Karpas-422 (cell line): ENCODE measurements around the gene MAGI3. TPM values are rescaled to one million over a fixed set of nuclear protein-coding genes. Genes with fewer than 3 reads are reported as not detected.

Source experiments
- DNase-seq: peaks from one replicate; pipeline ENCODE4 v3.0.0-alpha.2; 2015
- H2AFZ ChIP-seq: fragments of 200-600 bp; sonication (generic); 2 replicates; pipeline ENCODE4 v1.6.1; 2014; ENCODE audit warnings: antibody characterized with exemption, low read length, mixed read lengths
- H3K27ac ChIP-seq: fragments of 200-600 bp; sonication (generic); 2 replicates; pipeline ENCODE4 v1.5.1; 2014; ENCODE audit warnings: mild to moderate bottlenecking, low read length, moderate library complexity
- H3K27me3 ChIP-seq: fragments of 200-600 bp; sonication (generic); 2 replicates; pipeline ENCODE4 v1.6.1; 2014; ENCODE audit warnings: low read length, mixed read lengths
- H3K36me3 ChIP-seq: fragments of 200-600 bp; sonication (generic); 2 replicates; pipeline ENCODE4 v1.6.1; 2014; ENCODE audit warnings: low read length, mixed read lengths; ENCODE audit not compliant: insufficient read depth
- H3K4me1 ChIP-seq: fragments of 200-600 bp; sonication (generic); 2 replicates; pipeline ENCODE4 v1.6.1; 2014; ENCODE audit warnings: mild to moderate bottlenecking, low read length, mixed read lengths
- H3K4me2 ChIP-seq: fragments of 200-600 bp; sonication (generic); 2 replicates; pipeline ENCODE4 v1.6.1; 2014; ENCODE audit warnings: low read length, low read depth, mild to moderate bottlenecking; ENCODE audit not compliant: poor library complexity, severe bottlenecking
- H3K4me3 ChIP-seq: fragments of 200-600 bp; sonication (generic); 2 replicates; pipeline ENCODE4 v1.5.1; 2014; ENCODE audit warnings: mild to moderate bottlenecking, antibody characterized with exemption, low read length, mixed read lengths
- H3K79me2 ChIP-seq: fragments of 200-600 bp; sonication (generic); 2 replicates; pipeline ENCODE4 v1.6.1; 2014; ENCODE audit warnings: mild to moderate bottlenecking, low read length, mixed read lengths
- H3K9ac ChIP-seq: fragments of 200-600 bp; sonication (generic); 2 replicates; pipeline ENCODE4 v1.6.0; 2014; ENCODE audit warnings: low read length
- H3K9me2 ChIP-seq: fragments of 200-600 bp; sonication (generic), shearing (Covaris generic); replicated peaks from 2 replicates; pipeline ENCODE4 v1.6.0; 2014; ENCODE audit warnings: mild to moderate bottlenecking, low read length, moderate library complexity; ENCODE audit not compliant: insufficient read depth
- H3K9me3 ChIP-seq: fragments of 300-700, 200-600 bp; sonication (generic); 2 replicates; pipeline ENCODE4 v1.6.1; 2014; ENCODE audit warnings: low read length, mixed read lengths
- H4K20me1 ChIP-seq: fragments of 200-600 bp; sonication (generic); 2 replicates; pipeline ENCODE4 v1.6.1; 2014; ENCODE audit warnings: mild to moderate bottlenecking, antibody characterized with exemption, low read length, low read depth; ENCODE audit not compliant: insufficient read depth
- total RNA-seq: library from RNA; depleted of rRNA; stranded (reverse); fragments of >200 nt; shearing (Covaris generic); gene quantifications from 2 replicates; pipeline ENCODE4 v1.2.3, GENCODE V29; 2014; ENCODE audit warnings: low replicate concordance

The MAGI3 gene
- total RNA-seq, 1 experiment from 2014 or later = not detected

DNA sequence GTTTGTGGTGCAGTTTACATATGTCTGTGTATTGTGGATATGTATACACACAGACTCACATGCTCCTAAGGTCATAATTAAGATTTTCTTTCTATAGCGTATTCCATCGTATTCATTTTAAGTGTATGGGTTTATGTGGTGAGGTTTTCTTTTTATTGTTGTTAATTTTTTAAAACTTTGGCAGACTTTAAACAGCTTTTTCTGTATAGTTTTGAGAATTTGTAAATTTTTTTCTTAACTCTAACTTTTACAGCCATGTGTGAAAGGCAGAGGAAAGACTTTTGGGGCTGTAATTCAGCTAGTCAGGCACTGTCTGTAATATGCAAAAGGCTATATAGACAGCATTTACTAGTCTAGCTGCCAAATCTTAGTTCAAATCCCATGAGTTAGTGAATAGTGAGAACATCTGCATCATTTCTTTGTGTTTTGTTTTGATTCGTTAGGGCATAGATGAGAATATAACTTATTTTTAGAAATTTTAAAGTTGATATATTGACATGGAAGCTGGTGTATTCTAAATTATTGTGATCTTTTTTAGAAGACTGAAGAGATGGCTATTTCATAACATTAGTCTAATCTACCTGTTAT, 2.3 kb downstream of the MAGI3 start:
- no peaks in the 10 kb centered on the region for H3K79me2 ChIP-seq

DNA sequence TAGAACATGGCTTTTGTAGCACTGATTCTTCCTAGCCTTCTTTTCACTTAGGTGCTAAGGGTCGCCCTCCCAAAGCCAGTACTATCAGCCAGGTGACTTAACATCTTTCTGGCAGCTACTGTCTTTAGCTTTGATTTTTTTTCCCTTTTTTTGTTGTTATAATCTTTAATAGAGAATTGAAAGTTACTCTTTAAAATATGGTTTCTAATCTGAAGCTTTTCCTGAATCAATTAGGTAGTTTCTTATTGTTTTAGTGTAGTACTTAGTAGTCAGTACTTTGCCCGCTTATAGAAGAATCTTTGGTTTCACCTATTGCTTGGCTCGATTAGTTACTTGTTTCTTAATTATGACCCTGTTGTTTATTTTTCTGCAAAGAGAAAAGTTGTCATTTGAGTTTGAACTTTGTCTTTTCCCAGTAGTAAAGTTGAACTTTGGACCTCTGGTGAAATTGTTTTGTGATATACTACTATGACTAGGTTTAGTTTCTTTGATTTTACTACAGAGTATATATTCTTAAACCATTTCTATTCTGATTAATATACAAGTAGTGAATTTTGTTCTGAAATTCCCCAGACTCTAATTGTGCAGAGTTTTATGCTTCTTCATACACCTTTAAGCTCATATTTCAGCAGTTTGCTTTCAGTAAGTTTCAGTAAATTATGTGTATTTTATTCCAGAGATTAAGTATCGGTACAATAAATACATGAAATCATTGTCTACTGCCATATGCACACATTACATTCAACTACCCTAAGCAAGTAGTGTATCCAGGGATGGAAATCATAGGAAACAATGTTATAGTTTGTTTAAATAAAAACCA, 3.9 kb downstream of the MAGI3 start:
- no peaks in the 10 kb centered on the region for H3K79me2 ChIP-seq
- no peak overlapping the region for H3K4me3 ChIP-seq
- H2AFZ ChIP-seq = no peak overlapping the region
- no peaks in the 10 kb centered on the region for H3K4me1 ChIP-seq
- H3K4me2 ChIP-seq = no peak overlapping the region
- H3K36me3 ChIP-seq = no peaks in the 10 kb centered on the region
- no peaks in the 10 kb centered on the region for H4K20me1 ChIP-seq
- no peaks in the 10 kb centered on the region for H3K9me2 ChIP-seq
- H3K9me3 ChIP-seq = no peaks in the 10 kb centered on the region
- no peak overlapping the region for H3K9ac ChIP-seq
- no peak overlapping the region for H3K27ac ChIP-seq
- no peaks in the 10 kb centered on the region for H3K27me3 ChIP-seq
- DNase-seq = no peak

More for the DNA sequence above, 2.3 kb downstream of the MAGI3 start:
- H3K9me2 ChIP-seq = no peaks in the 10 kb centered on the region
- H3K9me3 ChIP-seq = no peaks in the 10 kb centered on the region
- H3K36me3 ChIP-seq = no peaks in the 10 kb centered on the region
- H3K27me3 ChIP-seq = no peaks in the 10 kb centered on the region
- DNase-seq = no peak
- H3K4me3 ChIP-seq = no peak overlapping the region
- no peak overlapping the region for H2AFZ ChIP-seq
- no peak overlapping the region for H3K4me2 ChIP-seq
- H4K20me1 ChIP-seq = no peaks in the 10 kb centered on the region
- no peaks in the 10 kb centered on the region for H3K4me1 ChIP-seq
- no peak overlapping the region for H3K27ac ChIP-seq
- no peak overlapping the region for H3K9ac ChIP-seq

DNA sequence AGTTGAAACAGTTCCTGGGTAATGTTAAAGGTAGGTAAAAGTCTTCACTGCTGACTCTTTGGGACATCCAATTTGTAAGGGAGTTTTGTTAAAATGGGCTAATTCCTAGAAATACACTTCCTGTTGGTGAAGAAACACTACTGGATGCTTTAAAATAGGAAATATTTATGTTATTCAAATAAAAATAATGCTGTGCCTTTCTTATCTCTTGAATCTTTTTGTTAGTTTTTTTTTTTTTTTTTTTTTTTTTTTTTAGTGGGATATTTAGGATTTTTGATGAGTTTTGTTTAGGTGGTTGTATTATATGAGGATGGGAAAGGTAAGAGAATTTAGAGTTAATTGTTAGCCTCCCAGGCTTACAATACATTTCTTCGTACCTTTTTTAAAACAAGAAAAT, 4.5 kb downstream of the MAGI3 start:
- Histone ChIP-seq H3K9ac (no peak overlapping the region), H3K4me2 (no peak overlapping the region)

DNA sequence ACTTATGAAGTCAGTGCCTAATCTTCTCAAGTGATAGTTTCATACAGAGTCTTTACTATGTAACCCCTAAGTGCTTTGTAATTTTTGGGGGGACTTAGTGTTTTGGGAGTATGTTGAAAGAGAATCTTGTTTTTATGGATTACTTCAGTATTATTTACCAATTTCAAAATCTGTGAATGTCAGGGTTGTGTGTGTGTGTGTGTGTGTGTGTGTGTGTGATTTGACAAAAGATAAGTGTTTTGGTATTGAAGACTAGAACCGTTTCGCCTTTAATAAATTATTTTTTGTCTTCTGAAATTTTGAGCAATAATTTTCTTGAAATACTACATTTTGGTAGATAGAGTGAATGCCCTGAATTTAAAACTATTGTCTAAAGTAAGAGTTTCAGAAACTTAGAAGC, 5.8 kb downstream of the MAGI3 start:
- Histone ChIP-seq H3K27ac (no peak overlapping the region), H3K36me3 (no peaks in the 10 kb centered on the region), H3K4me1 (no peaks in the 10 kb centered on the region), H4K20me1 (no peaks in the 10 kb centered on the region), H2AFZ (no peak overlapping the region), H3K9me3 (no peaks in the 10 kb centered on the region), H3K9ac (no peak overlapping the region), H3K79me2 (no peaks in the 10 kb centered on the region), H3K4me3 (no peak overlapping the region), H3K4me2 (no peak overlapping the region), H3K9me2 (no peaks in the 10 kb centered on the region), H3K27me3 (no peaks in the 10 kb centered on the region)
- no peak for DNase-seq

More for the DNA sequence above, 4.5 kb downstream of the MAGI3 start:
- no peaks in the 10 kb centered on the region for H3K27me3 ChIP-seq
- no peaks in the 10 kb centered on the region for H3K36me3 ChIP-seq
- H3K9me2 ChIP-seq = no peaks in the 10 kb centered on the region
- no peaks in the 10 kb centered on the region for H3K79me2 ChIP-seq
- H2AFZ ChIP-seq = no peak overlapping the region
- no peak for DNase-seq
- no peaks in the 10 kb centered on the region for H4K20me1 ChIP-seq
- H3K4me1 ChIP-seq = no peaks in the 10 kb centered on the region
- H3K27ac ChIP-seq = no peak overlapping the region
- no peak overlapping the region for H3K4me3 ChIP-seq
- H3K9me3 ChIP-seq = no peaks in the 10 kb centered on the region

DNA sequence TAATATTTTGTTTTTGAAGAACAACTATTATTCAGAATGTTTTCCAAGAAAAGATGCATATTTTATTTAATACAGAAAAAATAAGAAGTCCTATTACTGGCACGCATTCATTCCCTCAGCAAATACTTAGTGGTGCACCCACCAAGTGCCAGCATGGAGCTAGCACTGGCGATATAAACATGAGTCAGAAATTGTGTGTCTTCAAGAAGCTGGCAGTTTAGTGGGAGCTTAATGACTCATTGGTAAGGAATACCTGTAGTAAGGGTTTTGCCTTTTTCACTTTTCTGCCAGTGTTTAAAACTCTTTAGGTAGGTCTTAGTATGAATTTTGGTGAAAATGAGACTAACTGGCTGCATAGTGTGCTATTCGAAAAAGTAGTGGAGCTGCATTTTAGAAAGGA, 6.3 kb downstream of the MAGI3 start:
- no peaks in the 10 kb centered on the region for H3K4me1 ChIP-seq
- H3K9ac ChIP-seq = no peak overlapping the region
- no peaks in the 10 kb centered on the region for H3K9me2 ChIP-seq
- H3K27me3 ChIP-seq = no peaks in the 10 kb centered on the region
- no peak overlapping the region for H3K4me3 ChIP-seq
- H3K36me3 ChIP-seq = no peaks in the 10 kb centered on the region
- no peaks in the 10 kb centered on the region for H3K9me3 ChIP-seq
- no peak overlapping the region for H2AFZ ChIP-seq
- no peak for DNase-seq
- H3K4me2 ChIP-seq = no peak overlapping the region
- no peaks in the 10 kb centered on the region for H3K79me2 ChIP-seq
- H3K27ac ChIP-seq = no peak overlapping the region
- no peaks in the 10 kb centered on the region for H4K20me1 ChIP-seq

DNA sequence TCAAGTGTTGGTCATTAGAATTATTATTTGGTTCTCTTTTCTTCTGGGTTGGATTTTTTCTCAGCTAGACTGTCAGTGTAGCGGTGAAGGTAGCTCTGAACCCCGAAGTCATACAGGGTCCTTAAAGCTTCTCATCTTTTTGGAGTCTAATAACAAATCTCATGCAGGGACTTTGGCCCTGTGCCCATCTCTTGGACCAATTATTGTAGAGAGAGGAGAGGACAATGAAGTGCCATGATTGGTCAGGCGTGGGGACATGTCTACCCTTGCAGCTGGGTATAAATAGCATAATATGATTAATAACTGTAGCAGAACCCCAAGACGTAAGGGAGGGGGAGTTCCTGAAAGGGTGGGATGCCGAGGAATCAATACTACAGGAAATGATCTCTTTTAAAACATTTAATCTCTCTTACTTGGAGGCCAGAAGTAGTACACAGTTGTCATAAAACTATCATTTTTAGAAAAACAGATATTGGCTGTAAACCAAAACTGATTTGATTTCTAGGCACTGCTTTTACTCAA, 8.8 kb downstream of the MAGI3 start:
- no peaks in the 10 kb centered on the region for H4K20me1 ChIP-seq
- no peak overlapping the region for H2AFZ ChIP-seq
- no peaks in the 10 kb centered on the region for H3K9me2 ChIP-seq
- H3K4me1 ChIP-seq = no peaks in the 10 kb centered on the region
- H3K27me3 ChIP-seq = no peaks in the 10 kb centered on the region
- H3K4me2 ChIP-seq = no peak overlapping the region
- no peak overlapping the region for H3K9ac ChIP-seq
- DNase-seq = no peak
- H3K79me2 ChIP-seq = no peaks in the 10 kb centered on the region
- H3K9me3 ChIP-seq = no peaks in the 10 kb centered on the region
- no peak overlapping the region for H3K27ac ChIP-seq
- H3K36me3 ChIP-seq = no peaks in the 10 kb centered on the region
- no peak overlapping the region for H3K4me3 ChIP-seq

DNA sequence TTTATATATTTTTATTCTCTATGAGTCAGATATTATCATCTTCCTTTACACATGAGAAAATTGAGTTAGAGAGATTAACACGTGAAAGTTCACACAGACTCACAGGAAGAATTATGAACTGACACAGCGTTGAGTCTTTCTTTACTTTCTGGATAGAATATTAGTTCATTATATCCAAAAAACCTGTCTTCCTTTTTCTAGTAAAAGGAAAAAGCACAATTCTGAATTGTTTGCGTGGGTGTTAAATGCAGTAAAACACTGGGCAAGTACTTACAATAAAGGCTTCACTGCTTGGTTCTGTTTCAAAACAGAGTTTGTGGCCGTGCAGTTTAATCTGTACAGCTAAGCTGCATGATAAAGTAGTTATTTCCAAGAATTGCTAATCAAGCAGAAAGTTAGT, 10.8 kb downstream of the MAGI3 start:
- Histone ChIP-seq H3K9me3 (no peaks in the 10 kb centered on the region), H3K36me3 (no peaks in the 10 kb centered on the region), H3K9ac (no peak overlapping the region), H2AFZ (no peak overlapping the region), H3K4me2 (no peak overlapping the region), H3K27me3 (no peaks in the 10 kb centered on the region), H3K79me2 (no peaks in the 10 kb centered on the region), H3K9me2 (no peaks in the 10 kb centered on the region), H4K20me1 (no peaks in the 10 kb centered on the region), H3K27ac (no peak overlapping the region), H3K4me3 (no peak overlapping the region), H3K4me1 (no peaks in the 10 kb centered on the region)
- DNase-seq = no peak

DNA sequence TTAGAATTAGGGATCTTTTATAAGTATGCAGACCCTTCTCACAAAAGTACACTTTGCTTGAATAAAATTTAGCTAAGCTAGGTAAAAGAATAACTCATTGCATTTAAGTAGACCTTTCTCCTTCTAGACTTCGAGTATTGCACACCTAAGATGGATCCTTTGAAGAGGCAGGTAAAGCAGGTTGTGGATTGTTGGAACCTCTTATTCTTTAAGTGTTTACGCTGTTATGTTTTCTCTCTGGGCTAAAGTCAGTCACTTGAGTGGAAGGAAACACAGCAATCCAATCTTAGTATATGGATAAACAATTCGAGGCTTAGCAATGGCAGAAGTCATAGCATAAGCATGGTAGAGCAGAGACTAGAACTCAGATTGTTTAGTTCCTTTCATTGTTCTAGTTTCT, 11.4 kb downstream of the MAGI3 start:
- H4K20me1 ChIP-seq = no peaks in the 10 kb centered on the region
- H3K9me3 ChIP-seq = no peaks in the 10 kb centered on the region
- no peaks in the 10 kb centered on the region for H3K79me2 ChIP-seq
- H2AFZ ChIP-seq = no peak overlapping the region
- no peaks in the 10 kb centered on the region for H3K36me3 ChIP-seq
- DNase-seq = no peak
- no peaks in the 10 kb centered on the region for H3K27me3 ChIP-seq
- no peak overlapping the region for H3K9ac ChIP-seq
- H3K4me2 ChIP-seq = no peak overlapping the region
- no peak overlapping the region for H3K27ac ChIP-seq
- no peak overlapping the region for H3K4me3 ChIP-seq
- H3K4me1 ChIP-seq = no peaks in the 10 kb centered on the region
- no peaks in the 10 kb centered on the region for H3K9me2 ChIP-seq
